GM23248 (cell line): Measurements from ENCODE around the gene CCDC34.

Experiments
- EZH2 ChIP-seq: fragments of 200-600 bp; sonication (generic); IDR thresholded peaks from 2 replicates; pipeline ENCODE4 v1.6.1; 2018; ENCODE audit warnings: antibody characterized with exemption, mild to moderate bottlenecking; ENCODE audit not compliant: insufficient read depth, poor library complexity, severe bottlenecking
- EZH2phosphoT487 ChIP-seq: fragments of 200-600 bp; sonication (generic); IDR thresholded peaks from 2 replicates; pipeline ENCODE4 v1.6.1; 2018; ENCODE audit warnings: antibody characterized with exemption, moderate library complexity, mild to moderate bottlenecking, low read depth; ENCODE audit not compliant: insufficient read depth

- no peak for TF ChIP-seq EZH2
- TF ChIP-seq EZH2phosphoT487, result no peak
Observed at GRCh38 chr11:27411328-27411727, 48.3 kb upstream of the CCDC34 start.
